Activated CD4-positive, alpha-beta T cell treated with anti-CD3 and anti-CD28 coated beads, Interleukin-10, Interleukin-2, amounts not matched to agents 100 ng/mL and 50 ng/mL, durations not matched to agents 16 hours and 8 hours (primary cell): ENCODE measurements around the gene CISD1.

Experiments used
- DNase-seq: peaks from one replicate; pipeline ENCODE4 v3.0.0-alpha.2; 2020

Gene CISD1

DNA sequence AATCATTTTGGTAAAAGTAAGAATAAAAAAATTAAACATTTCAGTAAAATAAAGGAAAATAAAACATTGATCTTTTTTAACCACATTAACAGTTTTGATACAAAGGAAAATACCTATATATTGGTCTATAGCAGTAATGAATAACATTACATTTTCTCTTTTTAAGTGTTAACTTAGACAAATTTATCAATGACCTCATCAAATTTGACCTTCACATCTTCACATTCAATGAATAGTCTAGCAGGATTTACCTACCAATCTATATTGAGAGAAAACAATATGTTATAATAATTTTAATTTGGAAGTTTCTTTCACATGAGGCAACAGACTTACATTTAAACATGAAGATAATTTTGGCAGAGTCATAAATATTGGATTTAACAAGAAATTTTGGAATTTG lies 47.9 kb downstream of the CISD1 start:
- DNase-seq: no peak

DNA sequence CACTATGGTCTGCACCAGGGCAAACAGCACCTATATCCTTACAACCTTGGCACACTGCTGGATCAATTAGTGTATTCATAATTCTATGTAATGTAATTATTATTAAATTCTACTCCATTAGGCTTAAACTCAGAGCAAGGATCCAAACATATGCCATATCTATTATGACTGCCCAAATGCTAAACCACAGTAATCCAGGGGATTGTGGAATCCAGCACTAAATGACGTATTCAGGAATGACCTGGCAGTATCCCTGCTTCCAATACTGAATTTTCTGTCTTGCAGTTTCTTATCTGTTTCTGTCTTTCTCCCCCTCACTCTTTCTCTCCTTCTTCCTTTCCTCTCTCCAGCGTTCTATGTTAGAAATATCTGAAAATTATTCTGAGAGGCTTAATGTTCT lies 49.4 kb downstream of the CISD1 start:
- no peak for DNase-seq

DNA sequence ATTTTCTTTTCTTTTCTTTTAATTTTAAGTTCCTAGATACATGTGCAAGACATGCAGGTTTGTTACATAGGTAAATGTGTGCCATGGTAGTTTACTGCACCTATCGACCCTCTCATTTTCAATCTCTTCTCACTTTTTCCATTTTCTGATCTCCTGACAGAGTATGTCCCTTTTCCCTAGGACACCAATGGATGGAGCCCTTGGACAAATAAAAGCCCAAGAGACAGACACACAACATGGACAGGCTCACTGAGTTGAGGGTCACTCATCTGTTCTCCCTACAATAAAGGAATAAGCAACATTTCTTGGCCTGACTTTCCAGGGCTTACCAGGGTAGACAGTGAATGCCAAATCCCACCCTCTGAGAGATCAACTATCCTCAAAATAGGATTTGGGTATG lies 50.6 kb downstream of the CISD1 start:
- no peak for DNase-seq

DNA sequence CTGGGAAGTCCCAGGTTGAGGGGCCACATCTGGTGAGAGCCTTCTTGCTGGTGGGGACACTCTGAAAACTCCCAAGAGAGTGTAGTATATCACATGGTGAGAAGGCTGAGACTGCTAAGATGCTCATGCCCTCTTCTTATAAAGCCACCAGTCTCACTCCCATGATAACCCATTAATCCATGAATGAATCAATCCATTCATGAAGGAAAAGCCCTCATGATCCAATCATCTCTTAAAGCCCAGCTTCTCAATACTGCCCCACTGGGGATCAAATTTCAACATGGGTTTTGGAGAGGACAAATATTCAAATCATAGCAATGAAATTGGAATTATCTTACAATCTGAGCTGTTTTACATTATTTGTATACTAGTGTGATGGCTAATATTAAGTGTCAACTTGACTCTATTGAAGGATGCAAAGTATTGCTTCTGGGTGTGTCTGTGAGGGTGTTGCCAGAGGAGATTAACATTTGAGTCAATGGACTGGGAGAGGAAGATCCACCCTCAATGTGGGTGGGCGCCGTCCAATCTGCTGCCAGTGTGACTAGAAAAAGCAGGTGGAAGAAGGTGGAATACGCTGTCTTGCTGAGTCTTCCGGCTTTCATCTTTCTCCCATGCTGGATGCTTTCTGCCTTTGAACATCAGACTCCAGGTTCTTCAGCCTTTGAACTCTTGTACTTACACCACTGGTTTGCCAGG lies 51.5 kb downstream of the CISD1 start:
- no peak for DNase-seq

DNA sequence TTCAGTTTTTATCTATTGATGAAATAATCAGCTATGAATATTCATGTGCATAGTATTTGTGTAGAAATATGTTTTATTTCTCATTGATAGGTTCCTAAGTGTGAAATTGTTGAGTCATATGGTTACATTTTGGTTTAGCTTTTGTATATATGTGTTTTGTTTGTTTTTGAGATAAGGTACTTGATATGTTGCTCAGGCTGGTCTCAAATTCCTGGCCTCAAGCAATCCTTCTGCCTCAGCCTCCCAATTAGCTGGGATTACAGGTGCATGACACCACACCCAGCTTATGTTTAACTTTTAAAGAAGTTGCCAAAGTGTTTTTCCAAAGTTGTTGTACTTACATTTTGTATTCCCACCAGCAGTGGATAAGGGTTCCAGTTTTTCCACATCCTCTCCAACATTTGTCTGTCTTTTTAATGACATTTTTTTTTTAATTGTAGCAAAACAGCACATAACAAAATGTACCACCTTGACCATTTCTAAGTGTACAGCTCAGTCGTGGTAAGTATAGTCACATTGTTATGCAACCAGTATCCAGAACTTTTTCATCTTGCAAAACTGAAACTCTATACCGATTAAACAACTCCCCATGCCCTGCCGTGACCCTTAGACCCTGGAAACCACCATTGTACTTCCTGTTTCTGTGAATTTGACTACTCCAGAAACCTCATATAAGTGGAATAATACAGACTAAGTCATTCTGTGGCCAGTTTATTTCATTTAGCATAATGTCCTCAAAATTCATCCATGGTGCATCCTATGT lies 53.3 kb downstream of the CISD1 start:
- DNase-seq: peak; percentile 10

DNA sequence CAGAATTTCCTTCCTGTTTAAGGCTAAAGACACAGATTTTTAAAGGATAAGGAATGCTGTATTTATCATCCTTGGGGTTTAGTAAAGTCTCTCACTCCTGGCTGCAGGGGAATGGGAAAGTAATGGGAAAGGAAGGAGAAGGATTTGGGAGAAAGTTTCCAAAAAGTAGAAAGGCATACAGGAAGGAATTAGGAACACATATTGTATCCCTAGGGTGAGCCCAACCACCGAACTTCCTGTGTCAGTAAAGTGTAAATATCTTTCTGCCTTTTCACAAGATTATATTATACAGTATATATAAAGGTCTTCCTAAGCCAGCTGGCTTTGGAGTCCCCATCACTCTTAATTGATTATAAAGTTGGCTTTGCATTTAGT lies 53.9 kb downstream of the CISD1 start:
- no peak for DNase-seq

DNA sequence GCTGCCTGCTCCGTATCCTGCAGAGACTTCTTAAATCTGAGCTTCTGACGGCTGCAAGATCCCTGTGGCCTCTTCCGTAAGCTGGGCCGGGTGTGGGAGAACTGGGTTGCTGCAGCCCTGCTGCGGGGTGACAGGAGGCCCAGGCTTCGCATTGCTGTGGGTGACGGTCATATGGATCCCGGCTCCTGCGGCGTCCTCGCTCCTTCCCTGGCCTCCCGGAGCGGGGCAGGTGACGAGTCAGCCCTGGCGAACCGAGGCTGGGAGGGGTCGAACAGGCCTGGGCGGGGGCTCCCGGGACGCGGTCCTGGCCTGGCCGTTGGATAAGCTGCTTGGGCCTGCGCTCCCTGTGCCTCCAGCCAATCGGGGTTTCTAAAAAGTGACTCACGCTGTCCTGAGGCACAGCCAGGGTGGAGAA lies 58.0 kb downstream of the CISD1 start:
- DNase-seq: no peak

DNA sequence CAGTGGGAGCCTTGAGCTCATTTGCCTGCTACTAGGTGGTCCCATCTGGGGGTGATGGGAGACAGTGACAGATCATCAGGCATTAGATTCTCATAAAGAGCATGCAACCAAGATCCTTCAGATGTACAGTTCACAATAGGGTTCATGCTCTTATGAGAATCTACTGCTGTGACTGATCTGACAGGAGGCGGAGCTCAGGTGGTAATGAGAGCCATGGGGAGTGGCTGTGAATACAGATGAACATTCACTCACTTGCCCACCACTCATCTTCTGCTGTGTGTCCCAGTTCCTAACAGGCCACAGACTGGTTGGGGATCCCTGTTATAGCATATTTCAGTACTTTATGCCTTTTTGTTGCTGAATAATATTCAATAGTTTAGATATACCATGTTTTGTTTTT lies 59.3 kb downstream of the CISD1 start:
- no peak for DNase-seq

DNA sequence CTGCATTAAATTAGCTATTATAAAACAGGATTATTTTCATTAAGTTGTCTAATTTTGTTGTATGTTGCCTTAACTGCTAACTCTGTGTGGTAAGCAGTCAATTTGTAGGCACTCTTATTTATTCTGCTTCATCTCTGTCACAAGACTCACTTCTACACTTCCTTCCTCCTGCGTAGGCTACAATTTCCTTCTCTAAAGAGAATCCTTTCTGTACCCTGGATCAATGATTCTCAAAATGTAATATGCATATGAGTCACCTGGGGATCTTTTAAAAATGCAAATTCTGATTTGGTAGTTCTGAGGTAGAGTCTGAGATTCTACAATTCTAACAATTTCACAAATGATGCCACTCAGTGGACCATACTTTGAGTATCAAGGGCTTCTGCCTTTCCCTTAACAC lies 61.5 kb downstream of the CISD1 start:
- DNase-seq: no peak

DNA sequence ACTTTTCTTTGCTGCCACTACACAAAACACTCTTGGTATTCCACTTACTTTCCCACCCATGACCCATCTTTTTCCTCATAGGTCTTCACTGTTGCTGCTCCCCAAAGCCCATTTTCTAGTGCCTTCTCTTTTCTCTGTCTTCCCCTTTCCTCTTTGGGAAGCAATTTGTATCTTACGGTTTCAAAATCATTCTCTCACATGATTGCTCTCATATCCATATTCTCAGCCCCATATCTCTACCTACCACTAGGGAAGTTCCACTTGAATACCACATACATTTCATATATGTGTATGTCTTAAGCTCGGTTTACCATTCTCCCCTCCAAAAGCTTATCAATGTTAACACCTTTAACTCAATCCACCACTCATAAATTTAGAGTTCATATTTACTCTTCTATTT lies 62.7 kb downstream of the CISD1 start:
- no peak for DNase-seq

DNA sequence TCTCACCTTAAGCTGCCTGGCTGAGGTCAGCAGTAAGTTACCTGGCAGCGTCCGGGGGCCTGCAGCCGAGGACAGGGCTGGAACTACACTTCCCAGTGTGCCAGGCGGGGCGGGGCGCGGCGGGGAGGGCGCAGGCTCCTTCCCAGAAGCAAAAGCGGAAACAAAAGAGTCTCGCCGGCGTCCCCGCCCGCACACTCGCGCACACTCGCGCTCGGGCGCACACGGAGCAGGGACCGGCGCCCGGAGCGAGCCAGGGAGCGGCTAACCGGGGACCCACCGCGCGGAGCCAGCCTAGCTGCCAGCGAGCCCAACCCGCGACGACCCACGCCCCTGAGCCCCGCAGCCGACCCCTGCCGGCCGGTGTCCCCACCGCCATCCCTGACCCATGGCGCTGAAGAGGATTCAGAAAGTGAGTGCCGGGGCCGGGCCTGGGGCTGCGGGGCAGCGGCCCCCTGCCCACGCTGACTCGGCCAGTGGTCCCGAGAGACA lies 65.9 kb downstream of the CISD1 start, which contains the start of gene UBE2D1:
TSS of gene UBE2D1 (plus strand) at position 190 of the 489 bp plus-strand sequence. CDS start at position 386, 196 bp downstream.
- peak; percentile 89 for DNase-seq

DNA sequence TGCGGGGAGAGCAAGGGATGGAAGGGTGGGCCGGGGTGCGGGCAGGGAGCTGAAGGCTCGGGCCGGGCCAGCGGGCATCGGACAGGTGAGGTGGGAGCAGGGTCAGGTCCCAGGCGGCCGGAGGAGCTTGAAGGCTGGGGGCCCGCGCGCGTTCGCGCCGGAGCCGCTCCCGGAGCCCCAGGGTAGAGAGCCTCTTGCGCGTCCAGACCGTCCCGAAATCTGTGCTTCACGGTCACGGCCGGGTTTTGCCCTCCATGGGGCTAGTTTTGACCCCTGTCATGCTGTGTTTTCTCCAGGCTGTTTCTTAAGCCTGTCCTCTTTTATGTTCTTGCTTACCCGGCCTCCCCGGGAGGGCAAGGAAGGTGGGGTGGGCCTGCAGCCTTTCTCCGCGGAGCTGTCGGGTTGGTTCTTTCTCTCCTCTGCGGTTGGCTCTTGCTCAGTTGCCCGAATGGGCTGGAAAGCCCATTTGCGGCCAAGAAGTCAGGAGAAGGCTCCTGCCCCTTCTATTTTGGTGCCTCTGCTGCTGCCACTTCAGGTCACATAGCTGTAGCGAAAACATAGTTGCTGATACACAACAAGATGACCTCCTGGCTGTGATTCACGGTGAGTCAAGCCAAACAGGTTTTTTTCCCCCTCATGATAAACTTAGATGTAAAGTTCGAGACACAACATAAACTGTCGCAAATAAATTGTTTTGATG lies 66.5 kb downstream of the CISD1 start:
- DNase-seq: peak; percentile 25

DNA sequence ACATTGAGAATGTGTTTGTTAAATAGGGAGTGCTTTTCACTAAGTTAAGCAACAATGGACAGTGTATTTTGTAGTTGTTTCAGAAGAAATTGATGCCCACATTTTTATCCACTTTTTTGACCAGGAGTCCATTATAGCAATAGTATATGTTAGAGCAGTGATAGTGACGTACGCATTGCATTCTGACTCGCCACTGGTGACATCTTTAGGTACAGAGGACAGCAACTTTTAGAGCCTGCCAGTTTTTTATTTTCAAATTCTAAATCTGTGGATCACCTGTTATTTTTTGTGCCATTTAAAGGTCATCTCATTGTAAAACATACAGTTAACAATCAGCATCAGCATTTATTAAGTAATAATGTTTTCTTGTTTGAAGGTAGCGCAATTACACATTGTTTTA lies 67.3 kb downstream of the CISD1 start:
- DNase-seq: no peak
